Tibial nerve (tissue), 4 donors: ENCODE results near the gene TMCC1.

Source experiments
- CTCF ChIP-seq, 5 experiments: fragments of 200-600 bp in 3 of 5; fragments of 450-650 bp in 2 of 5; sonication (generic) in 3 of 5; IDR thresholded peaks; one replicate each; pipeline ENCODE4 v1.5.1; 2016 to 2019; ENCODE audit warnings: antibody characterized with exemption in 5 of 5, mild to moderate bottlenecking in 3 of 5, moderate library complexity in 2 of 5
- EP300 ChIP-seq, 2 donors: sonication (generic); formaldehyde crosslinking; IDR thresholded peaks; one replicate each; pipeline ENCODE4 v1.6.1; 2017; ENCODE audit warnings: antibody characterized with exemption in 2 of 2, mild to moderate bottlenecking in 1 of 2
- POLR2A ChIP-seq, 2 donors: fragments of 450-650 bp; IDR thresholded peaks; one replicate each; pipeline ENCODE4 v1.6.1; 2017; ENCODE audit warnings: antibody characterized with exemption in 2 of 2, mild to moderate bottlenecking in 2 of 2, moderate library complexity in 2 of 2

GRCh38 chr3:129837065-129837642 lies 56.4 kb downstream of the TMCC1 start:
- TF ChIP-seq CTCF (IDR thresholded peaks at IDR 0.05) = no peak
- no peak for TF ChIP-seq POLR2A (IDR thresholded peaks at IDR 0.05)
- TF ChIP-seq EP300 (IDR thresholded peaks at IDR 0.05) = no peak
